Fibroblast of skin of right biceps (primary cell): Measurements from ENCODE around the gene RAB35.

Experiments used
- DNase-seq: peaks from one replicate; pipeline ENCODE4 v3.0.0-alpha.2; 2013

The RAB35 gene

GRCh38 chr12:120102189-120103043 lies 14.1 kb downstream of the RAB35 start:
- DNase-seq: no peak

- no peak for DNase-seq
Measured at GRCh38 chr12:120101617-120102016, 14.9 kb downstream of the RAB35 start.

GRCh38 chr12:120101182-120101581 lies 15.4 kb downstream of the RAB35 start:
- no peak for DNase-seq

GRCh38 chr12:120100630-120101029 lies 15.9 kb downstream of the RAB35 start:
- no peak for DNase-seq

- no peak for DNase-seq
Measured at GRCh38 chr12:120099738-120100137, 16.8 kb downstream of the RAB35 start.

- no peak for DNase-seq
Measured at GRCh38 chr12:120098756-120099470, 17.6 kb downstream of the RAB35 start.

- no peak for DNase-seq
Measured at GRCh38 chr12:120096671-120097202, 19.8 kb downstream of the RAB35 start.

GRCh38 chr12:120095736-120096135 lies 20.8 kb downstream of the RAB35 start:
- DNase-seq: no peak

- DNase-seq: no peak
Measured at GRCh38 chr12:120095331-120095730, 21.2 kb downstream of the RAB35 start.

- DNase-seq: no peak
Measured at GRCh38 chr12:120094485-120094884, 22.1 kb downstream of the RAB35 start.

- DNase-seq: no peak
Measured at GRCh38 chr12:120093592-120094355, 22.8 kb downstream of the RAB35 start.

- no peak for DNase-seq
Measured at GRCh38 chr12:120093336-120093591, 23.3 kb downstream of the RAB35 start.

GRCh38 chr12:120092551-120093335 lies 23.8 kb downstream of the RAB35 start:
- no peak for DNase-seq

GRCh38 chr12:120091371-120092090 lies 25.0 kb downstream of the RAB35 start:
- peak; percentile 15 for DNase-seq

GRCh38 chr12:120090626-120091295 lies 25.8 kb downstream of the RAB35 start:
- no peak for DNase-seq

GRCh38 chr12:120090206-120090605 lies 26.3 kb downstream of the RAB35 start:
- DNase-seq: no peak

- no peak for DNase-seq
Measured at GRCh38 chr12:120089796-120090195, 26.8 kb downstream of the RAB35 start.

GRCh38 chr12:120089105-120089504 lies 27.4 kb downstream of the RAB35 start:
- DNase-seq: no peak

- peak; percentile 98 for DNase-seq
Measured at GRCh38 chr12:120086801-120087621, 29.5 kb downstream of the RAB35 start.

GRCh38 chr12:120085920-120086645 lies 30.5 kb downstream of the RAB35 start:
- no peak for DNase-seq
